GM21737 (cell line): Measurements from ENCODE around the gene OMD.

ENCODE experiments used
- ATAC-seq: cut with Tn5 transposase; IDR thresholded peaks from one replicate; pipeline ENCODE4 v1.9.1; 2021; ENCODE audit warnings: mild to moderate bottlenecking, moderate library complexity; ENCODE audit not compliant: unreplicated experiment

Gene OMD

GRCh38 chr9:92378865-92379560 is 45.3 kb downstream of the OMD start:
- no peak for ATAC-seq

DNA sequence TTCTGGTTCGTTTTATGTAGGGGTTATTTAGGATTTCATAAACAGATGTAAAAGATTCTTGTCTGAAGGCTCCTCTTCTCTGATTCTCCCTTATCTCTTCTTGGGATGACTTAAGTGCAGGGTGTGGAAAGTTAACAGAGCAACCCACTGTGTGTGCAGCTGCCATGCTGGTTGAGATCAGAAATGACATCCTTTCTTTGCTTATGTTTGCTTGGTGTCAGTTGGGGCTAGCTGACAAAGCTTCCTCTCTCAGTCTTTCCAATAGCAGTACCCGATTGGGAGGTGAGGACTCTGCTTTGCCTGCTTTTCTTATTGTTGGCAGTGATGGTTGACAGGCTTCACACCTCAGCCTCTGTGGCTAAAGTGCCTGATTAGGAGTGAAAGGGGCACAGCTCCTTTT is 46.4 kb downstream of the OMD start:
- ATAC-seq: no peak

GRCh38 chr9:92373167-92373566 is 51.1 kb downstream of the OMD start:
- ATAC-seq: no peak

DNA sequence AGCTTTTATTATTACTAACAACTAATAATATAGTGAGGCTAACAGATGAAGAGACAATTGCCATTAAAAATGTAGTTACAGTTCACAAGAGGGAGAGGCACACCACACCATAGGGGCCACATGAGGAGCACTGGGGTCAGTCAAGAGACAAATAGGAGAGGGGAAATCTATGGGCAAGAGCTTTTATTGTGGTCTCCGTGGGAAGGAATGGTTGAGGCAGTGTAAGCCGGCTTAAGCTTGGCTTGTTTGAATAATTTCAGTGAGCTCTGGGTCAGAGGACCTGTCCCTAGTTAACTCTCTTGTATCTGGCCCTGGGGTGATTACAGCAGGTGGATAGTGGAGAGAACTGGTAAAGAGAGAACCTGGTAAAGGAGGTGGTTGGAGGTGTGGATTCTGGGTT is 55.2 kb downstream of the OMD start:
- ATAC-seq: no peak
